GM21381 (cell line): ENCODE data around the gene C7.

ENCODE experiments used
- ATAC-seq: cut with Tn5 transposase; IDR thresholded peaks from one replicate; pipeline ENCODE4 v1.9.1; 2021; ENCODE audit warnings: mild to moderate bottlenecking, moderate library complexity; ENCODE audit not compliant: unreplicated experiment

C7 gene

GRCh38 chr5:40915341-40915926 lies 6.1 kb downstream of the C7 start:
- no peak for ATAC-seq

GRCh38 chr5:40916226-40916625 lies 6.9 kb downstream of the C7 start:
- ATAC-seq: no peak

- no peak for ATAC-seq
These were observed 19.7 kb downstream of the C7 start for GRCh38 chr5:40928886-40929448.

GRCh38 chr5:40932766-40933165 lies 23.5 kb downstream of the C7 start:
- ATAC-seq: no peak

GRCh38 chr5:40937075-40937474 lies 27.8 kb downstream of the C7 start:
- no peak for ATAC-seq

- ATAC-seq: no peak
These were observed 30.5 kb downstream of the C7 start for GRCh38 chr5:40939753-40940152.

- ATAC-seq: no peak
These were observed 35.8 kb downstream of the C7 start for GRCh38 chr5:40945111-40945510.

GRCh38 chr5:40955313-40955712 lies 46.0 kb downstream of the C7 start:
- no peak for ATAC-seq

GRCh38 chr5:40957048-40957447 lies 47.8 kb downstream of the C7 start:
- no peak for ATAC-seq

GRCh38 chr5:40958811-40959210 lies 49.5 kb downstream of the C7 start:
- ATAC-seq: no peak

GRCh38 chr5:40960037-40960436 lies 50.7 kb downstream of the C7 start:
- ATAC-seq: no peak

- no peak for ATAC-seq
These were observed 53.1 kb downstream of the C7 start for GRCh38 chr5:40962207-40962955.

GRCh38 chr5:40972434-40972833 lies 63.1 kb downstream of the C7 start:
- ATAC-seq: no peak

GRCh38 chr5:40973364-40974004 lies 64.2 kb downstream of the C7 start:
- ATAC-seq: no peak

- ATAC-seq: no peak
These were observed 66.7 kb downstream of the C7 start for GRCh38 chr5:40976041-40976440.

- ATAC-seq: no peak
These were observed 67.5 kb downstream of the C7 start for GRCh38 chr5:40976836-40977235.

GRCh38 chr5:40981420-40981819 lies 72.1 kb downstream of the C7 start:
- ATAC-seq: no peak

GRCh38 chr5:40983781-40984180 lies 74.5 kb downstream of the C7 start:
- ATAC-seq: no peak

GRCh38 chr5:40984884-40985283 lies 75.6 kb downstream of the C7 start:
- ATAC-seq: no peak

- ATAC-seq: no peak
These were observed 76.2 kb downstream of the C7 start for GRCh38 chr5:40985501-40985900.

GRCh38 chr5:40986666-40987065 lies 77.4 kb downstream of the C7 start:
- no peak for ATAC-seq

- no peak for ATAC-seq
These were observed 78.1 kb downstream of the C7 start for GRCh38 chr5:40987349-40987748.
